Neural progenitor cell (in vitro differentiated cells): ENCODE measurements around the gene INSIG1. TPM values are rescaled to one million over a fixed set of nuclear protein-coding genes. Genes with fewer than 3 reads are reported as not detected.

Experiments used
- DNase-seq: peaks from one replicate; pipeline ENCODE4 v3.0.0-alpha.2; 2016; ENCODE audit warnings: low spot score
- H2AFZ ChIP-seq: fragments of 200-600 bp; sonication (generic); replicated peaks from 2 replicates; pipeline ENCODE4 v1.6.1; 2016; ENCODE audit warnings: antibody characterized with exemption
- H3F3A ChIP-seq: fragments of 200-600 bp; sonication (generic); 2 replicates; pipeline ENCODE4 v1.6.1; 2016; ENCODE audit warnings: antibody characterized with exemption, low read depth
- H3K27ac ChIP-seq: fragments of 200-600 bp; sonication (generic); 2 replicates; pipeline ENCODE4 v1.5.1; 2016; ENCODE audit warnings: mild to moderate bottlenecking
- H3K27me3 ChIP-seq: fragments of 200-600 bp; sonication (generic); 2 replicates; pipeline ENCODE4 v1.6.1; 2016; ENCODE audit warnings: mild to moderate bottlenecking, moderate library complexity
- H3K36me3 ChIP-seq: fragments of 200-600 bp; sonication (generic); 2 replicates; pipeline ENCODE4 v1.5.1; 2016
- H3K4me1 ChIP-seq: fragments of 200-600 bp; sonication (generic); 2 replicates; pipeline ENCODE4 v1.6.1; 2016; ENCODE audit warnings: mixed run types
- H3K4me2 ChIP-seq: fragments of 200-600 bp; sonication (generic); 2 replicates; pipeline ENCODE4 v1.6.1; 2016
- H3K4me3 ChIP-seq: fragments of 200-600 bp; sonication (generic); 2 replicates; pipeline ENCODE4 v1.5.1; 2016
- H3K79me2 ChIP-seq: fragments of 200-600 bp; sonication (generic); 2 replicates; pipeline ENCODE4 v1.6.1; 2016; ENCODE audit warnings: low read depth
- H3K9ac ChIP-seq: fragments of 200-600 bp; sonication (generic); 2 replicates; pipeline ENCODE4 v1.6.1; 2016
- H3K9me3 ChIP-seq: fragments of 200-600 bp; sonication (generic); 2 replicates; pipeline ENCODE4 v1.5.1; 2016; ENCODE audit warnings: low read depth
- H4K20me1 ChIP-seq: fragments of 200-600 bp; sonication (generic); 2 replicates; pipeline ENCODE4 v1.6.1; 2016; ENCODE audit warnings: low read depth
- H3K27ac Mint-ChIP-seq: 3 replicates; pipeline ENCODE4 v1.8.0; 2021; ENCODE audit warnings: mixed read lengths
- H3K27me3 Mint-ChIP-seq: 2 replicates; pipeline ENCODE4 v1.8.0; 2022; ENCODE audit warnings: low read depth, mild to moderate bottlenecking, inconsistent platforms, moderate library complexity, mixed read lengths; ENCODE audit not compliant: insufficient read depth
- H3K36me3 Mint-ChIP-seq: 3 replicates; pipeline ENCODE4 v1.8.0; 2021; ENCODE audit warnings: mixed read lengths
- H3K4me1 Mint-ChIP-seq: 3 replicates; pipeline ENCODE4 v1.8.0; 2021; ENCODE audit warnings: mixed read lengths
- H3K4me3 Mint-ChIP-seq: 3 replicates; pipeline ENCODE4 v1.8.0; 2021; ENCODE audit warnings: mild to moderate bottlenecking, moderate library complexity, mixed read lengths
- H3K9me3 Mint-ChIP-seq: 3 replicates; pipeline ENCODE4 v1.8.0; 2020; ENCODE audit warnings: mixed read lengths
- EZH2 ChIP-seq: fragments of 200-600 bp; sonication (generic); IDR thresholded peaks from 2 replicates; pipeline ENCODE4 v1.6.1; 2017; ENCODE audit warnings: antibody characterized with exemption, mild to moderate bottlenecking, moderate library complexity
- EZH2phosphoT487 ChIP-seq: fragments of 200-600 bp; sonication (generic); IDR thresholded peaks from 2 replicates; pipeline ENCODE4 v1.6.1; 2017; ENCODE audit warnings: antibody characterized with exemption
- total RNA-seq: library from RNA; depleted of rRNA; stranded (reverse); fragments of >200 nt; gene quantifications from 2 replicates; pipeline ENCODE4 v1.2.3, GENCODE V29; 2015; ENCODE audit warnings: low replicate concordance
- TF ChIP-seq, protein P1 (sequence below): fragments of 200-600 bp; sonication (generic); IDR thresholded peaks from 2 replicates; pipeline ENCODE4 v1.5.1; 2017; ENCODE audit warnings: antibody characterized with exemption, mild to moderate bottlenecking

The INSIG1 gene
- total RNA-seq, 1 donor from 2014 or later: 94.3 TPM

- no peaks in the 10 kb centered on the region for H3K36me3 ChIP-seq
- Mint-ChIP-seq H3K4me3 (no peak overlapping the region), H3K36me3 (no peaks in the 10 kb centered on the region), H3K27me3 (peaks cover 6% of the 10 kb centered on the region), H3K27ac (no peak overlapping the region), H3K4me1 (peaks cover 3% of the 10 kb centered on the region), H3K9me3 (peaks cover 3% of the 10 kb centered on the region)
- no peak overlapping the region for H2AFZ ChIP-seq
- H3K9ac ChIP-seq: no peak overlapping the region
- DNase-seq: no peak
- H3K79me2 ChIP-seq: no peaks in the 10 kb centered on the region
- H3K9me3 ChIP-seq: no peaks in the 10 kb centered on the region
- H3K27ac ChIP-seq: no peak overlapping the region
- no peaks in the 10 kb centered on the region for H3K27me3 ChIP-seq
- no peaks in the 10 kb centered on the region for H3F3A ChIP-seq
- TF ChIP-seq EZH2 (no peak), EZH2phosphoT487 (no peak)
- TF ChIP-seq, protein P1, sequence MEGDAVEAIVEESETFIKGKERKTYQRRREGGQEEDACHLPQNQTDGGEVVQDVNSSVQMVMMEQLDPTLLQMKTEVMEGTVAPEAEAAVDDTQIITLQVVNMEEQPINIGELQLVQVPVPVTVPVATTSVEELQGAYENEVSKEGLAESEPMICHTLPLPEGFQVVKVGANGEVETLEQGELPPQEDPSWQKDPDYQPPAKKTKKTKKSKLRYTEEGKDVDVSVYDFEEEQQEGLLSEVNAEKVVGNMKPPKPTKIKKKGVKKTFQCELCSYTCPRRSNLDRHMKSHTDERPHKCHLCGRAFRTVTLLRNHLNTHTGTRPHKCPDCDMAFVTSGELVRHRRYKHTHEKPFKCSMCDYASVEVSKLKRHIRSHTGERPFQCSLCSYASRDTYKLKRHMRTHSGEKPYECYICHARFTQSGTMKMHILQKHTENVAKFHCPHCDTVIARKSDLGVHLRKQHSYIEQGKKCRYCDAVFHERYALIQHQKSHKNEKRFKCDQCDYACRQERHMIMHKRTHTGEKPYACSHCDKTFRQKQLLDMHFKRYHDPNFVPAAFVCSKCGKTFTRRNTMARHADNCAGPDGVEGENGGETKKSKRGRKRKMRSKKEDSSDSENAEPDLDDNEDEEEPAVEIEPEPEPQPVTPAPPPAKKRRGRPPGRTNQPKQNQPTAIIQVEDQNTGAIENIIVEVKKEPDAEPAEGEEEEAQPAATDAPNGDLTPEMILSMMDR: no peak
- H3K4me2 ChIP-seq: no peak overlapping the region
- no peaks in the 10 kb centered on the region for H4K20me1 ChIP-seq
- no peak overlapping the region for H3K4me3 ChIP-seq
- no peaks in the 10 kb centered on the region for H3K4me1 ChIP-seq
Measured at GRCh38 chr7:155267023-155267422, 30.7 kb upstream of the INSIG1 start.

GRCh38 chr7:155267436-155267835, 30.2 kb upstream of the INSIG1 start:
- H3K27me3 ChIP-seq: no peaks in the 10 kb centered on the region
- H3K4me1 ChIP-seq: no peaks in the 10 kb centered on the region
- H3K27ac ChIP-seq: no peak overlapping the region
- Mint-ChIP-seq H3K27me3 (peaks cover 3% of the 10 kb centered on the region), H3K27ac (no peak overlapping the region), H3K4me3 (no peak overlapping the region), H3K36me3 (no peaks in the 10 kb centered on the region), H3K4me1 (no peaks in the 10 kb centered on the region), H3K9me3 (peaks cover 3% of the 10 kb centered on the region)
- H2AFZ ChIP-seq: no peak overlapping the region
- TF ChIP-seq EZH2phosphoT487 (no peak), EZH2 (no peak)
- TF ChIP-seq, protein P1: no peak
- no peaks in the 10 kb centered on the region for H3K9me3 ChIP-seq
- H3K79me2 ChIP-seq: no peaks in the 10 kb centered on the region
- no peak overlapping the region for H3K4me2 ChIP-seq
- DNase-seq: no peak
- H3K9ac ChIP-seq: no peak overlapping the region
- no peaks in the 10 kb centered on the region for H3K36me3 ChIP-seq
- no peak overlapping the region for H3K4me3 ChIP-seq
- H3F3A ChIP-seq: no peaks in the 10 kb centered on the region
- no peaks in the 10 kb centered on the region for H4K20me1 ChIP-seq

- Mint-ChIP-seq H3K4me3 (no peak overlapping the region), H3K4me1 (no peaks in the 10 kb centered on the region), H3K36me3 (no peaks in the 10 kb centered on the region), H3K9me3 (peaks cover 3% of the 10 kb centered on the region), H3K27ac (no peak overlapping the region), H3K27me3 (peaks cover 3% of the 10 kb centered on the region)
- TF ChIP-seq EZH2: no peak
- no peak for TF ChIP-seq EZH2phosphoT487
- TF ChIP-seq, protein P1: no peak
- no peak overlapping the region for H3K27ac ChIP-seq
- no peak for DNase-seq
- H3K27me3 ChIP-seq: no peaks in the 10 kb centered on the region
- H3K9me3 ChIP-seq: no peaks in the 10 kb centered on the region
- no peaks in the 10 kb centered on the region for H3F3A ChIP-seq
- H3K4me1 ChIP-seq: no peaks in the 10 kb centered on the region
- H3K36me3 ChIP-seq: no peaks in the 10 kb centered on the region
- no peaks in the 10 kb centered on the region for H4K20me1 ChIP-seq
- H3K4me2 ChIP-seq: no peak overlapping the region
- no peak overlapping the region for H3K9ac ChIP-seq
- no peak overlapping the region for H3K4me3 ChIP-seq
- H2AFZ ChIP-seq: no peak overlapping the region
- H3K79me2 ChIP-seq: no peaks in the 10 kb centered on the region
Measured at GRCh38 chr7:155268211-155268610, 29.5 kb upstream of the INSIG1 start.
